ENCODE results near the gene HBB. TPM values are rescaled to one million over a fixed set of nuclear protein-coding genes. Genes with fewer than 3 reads are reported as not detected.

The HBB gene
- total and polyA plus RNA-seq, 2 donors (not counting 1 experiment from before 2014, with no cell fraction given): 0.22 TPM; not detected in 1

DNA sequence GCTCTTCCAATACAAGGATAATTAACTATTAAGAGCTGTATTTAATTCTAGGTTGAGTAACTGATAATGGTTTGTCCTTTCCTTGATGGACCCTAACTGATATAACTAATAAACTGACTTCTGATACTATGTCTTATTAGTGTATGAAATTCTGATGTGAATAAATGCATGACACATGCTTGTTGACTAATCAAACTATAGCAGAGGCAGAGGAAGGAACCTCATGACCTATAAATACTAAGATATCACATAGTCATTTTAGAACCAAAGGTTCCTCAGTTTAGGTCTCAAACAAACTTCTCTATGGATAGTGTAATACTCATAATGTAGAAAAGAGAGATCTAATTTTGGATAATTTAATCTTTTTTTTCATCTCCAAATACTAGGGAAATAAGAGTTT is 12.2 kb upstream of the HBB start:
- H3K9me3 ChIP-seq (ENCODE audit: control insufficient read depth, insufficient read depth, low read depth, low read length): no peaks in the 10 kb centered on the region
- no peak overlapping the region for H3K4me3 ChIP-seq (replicated peaks in 1 of 4; ENCODE audit: control extremely low read depth in 1 of 4, insufficient read depth in 1 of 4, low read depth in 3 of 4, low read length in 4 of 4)
- peaks cover 5% of the 10 kb centered on the region for H3K4me1 ChIP-seq (ENCODE audit: control insufficient read depth, extremely low read depth, insufficient read depth, low read length)
- no peak for DNase-seq (ENCODE audit: low read depth in 2 of 2)
- no peak overlapping the region for H3K27ac ChIP-seq (ENCODE audit: insufficient read depth, low read length)
- H4K20me1 ChIP-seq (ENCODE audit: control insufficient read depth, extremely low read depth, insufficient read depth, low read length): no peaks in the 10 kb centered on the region
- no peak overlapping the region for H2AFZ ChIP-seq (ENCODE audit: low read length)
- no peak overlapping the region for H3K9ac ChIP-seq (ENCODE audit: insufficient read depth, low read length)
- no peaks in the 10 kb centered on the region for H3K79me2 ChIP-seq (ENCODE audit: control insufficient read depth, insufficient read depth, low read length)
- no peaks in the 10 kb centered on the region for H3K36me3 ChIP-seq (ENCODE audit: control insufficient read depth, insufficient read depth, low read length)
- H3K27me3 ChIP-seq (ENCODE audit: control insufficient read depth, insufficient read depth, low read length): no peaks in the 10 kb centered on the region
- H3K4me2 ChIP-seq (ENCODE audit: extremely low read depth, insufficient read depth, low read length): no peak overlapping the region
- no peak for TF ChIP-seq EZH2 (IDR thresholded peaks at IDR 0.05; ENCODE audit: low read length, missing control alignments)
- TF ChIP-seq, protein P1, sequence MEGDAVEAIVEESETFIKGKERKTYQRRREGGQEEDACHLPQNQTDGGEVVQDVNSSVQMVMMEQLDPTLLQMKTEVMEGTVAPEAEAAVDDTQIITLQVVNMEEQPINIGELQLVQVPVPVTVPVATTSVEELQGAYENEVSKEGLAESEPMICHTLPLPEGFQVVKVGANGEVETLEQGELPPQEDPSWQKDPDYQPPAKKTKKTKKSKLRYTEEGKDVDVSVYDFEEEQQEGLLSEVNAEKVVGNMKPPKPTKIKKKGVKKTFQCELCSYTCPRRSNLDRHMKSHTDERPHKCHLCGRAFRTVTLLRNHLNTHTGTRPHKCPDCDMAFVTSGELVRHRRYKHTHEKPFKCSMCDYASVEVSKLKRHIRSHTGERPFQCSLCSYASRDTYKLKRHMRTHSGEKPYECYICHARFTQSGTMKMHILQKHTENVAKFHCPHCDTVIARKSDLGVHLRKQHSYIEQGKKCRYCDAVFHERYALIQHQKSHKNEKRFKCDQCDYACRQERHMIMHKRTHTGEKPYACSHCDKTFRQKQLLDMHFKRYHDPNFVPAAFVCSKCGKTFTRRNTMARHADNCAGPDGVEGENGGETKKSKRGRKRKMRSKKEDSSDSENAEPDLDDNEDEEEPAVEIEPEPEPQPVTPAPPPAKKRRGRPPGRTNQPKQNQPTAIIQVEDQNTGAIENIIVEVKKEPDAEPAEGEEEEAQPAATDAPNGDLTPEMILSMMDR (conservative IDR thresholded peaks at IDR 0.05 in 1 of 2, IDR thresholded peaks at IDR 0.05 in 1 of 2; ENCODE audit: low read depth in 1 of 2, low read length in 2 of 2): no peak

DNA sequence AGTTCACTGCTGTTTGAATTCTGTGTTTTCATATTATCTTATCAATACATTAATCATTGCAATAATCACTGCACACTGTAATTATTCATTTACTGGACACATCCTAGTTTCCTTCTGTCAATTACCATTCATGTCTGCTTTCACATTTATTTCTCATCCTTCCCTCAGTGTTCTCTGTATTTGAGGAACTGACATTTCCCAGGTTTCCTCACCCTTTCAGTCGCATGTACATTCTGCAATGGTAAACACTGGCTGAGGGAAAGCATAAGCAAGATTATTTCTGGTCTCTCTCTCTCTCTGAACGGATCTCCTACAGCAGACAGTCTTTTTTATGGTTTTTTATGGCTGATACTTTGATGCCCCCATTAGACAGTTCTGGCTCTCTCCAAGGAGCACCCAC is 11.6 kb upstream of the HBB start:
- Histone ChIP-seq H3K4me1 (ENCODE audit: control insufficient read depth, extremely low read depth, insufficient read depth, low read length) (peaks cover 9% of the 10 kb centered on the region), H3K9me3 (ENCODE audit: control insufficient read depth, insufficient read depth, low read depth, low read length) (no peaks in the 10 kb centered on the region)

DNA sequence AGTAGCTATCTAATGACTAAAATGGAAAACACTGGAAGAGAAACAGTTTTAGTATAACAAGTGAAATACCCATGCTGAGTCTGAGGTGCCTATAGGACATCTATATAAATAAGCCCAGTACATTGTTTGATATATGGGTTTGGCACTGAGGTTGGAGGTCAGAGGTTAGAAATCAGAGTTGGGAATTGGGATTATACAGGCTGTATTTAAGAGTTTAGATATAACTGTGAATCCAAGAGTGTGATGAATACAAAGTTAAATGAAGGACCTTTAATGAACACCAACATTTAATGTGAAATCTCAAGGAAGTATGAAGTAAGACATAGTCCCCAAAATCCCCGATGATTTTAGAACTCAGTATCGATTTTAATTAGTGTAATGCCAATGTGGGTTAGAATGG is 10.5 kb upstream of the HBB start:
- no peaks in the 10 kb centered on the region for H3K79me2 ChIP-seq (ENCODE audit: control insufficient read depth, insufficient read depth, low read length)
- H3K27me3 ChIP-seq (ENCODE audit: control insufficient read depth, insufficient read depth, low read length): no peaks in the 10 kb centered on the region
- H3K9me3 ChIP-seq (ENCODE audit: control insufficient read depth, insufficient read depth, low read depth, low read length): no peaks in the 10 kb centered on the region
- no peaks in the 10 kb centered on the region for H3K36me3 ChIP-seq (ENCODE audit: control insufficient read depth, insufficient read depth, low read length)
- H3K4me3 ChIP-seq (replicated peaks in 1 of 4; ENCODE audit: control extremely low read depth in 1 of 4, insufficient read depth in 1 of 4, low read depth in 3 of 4, low read length in 4 of 4): no peak overlapping the region
- DNase-seq (ENCODE audit: low read depth in 2 of 2): no peak
- H3K27ac ChIP-seq (ENCODE audit: insufficient read depth, low read length): no peak overlapping the region
- H3K9ac ChIP-seq (ENCODE audit: insufficient read depth, low read length): no peak overlapping the region
- H4K20me1 ChIP-seq (ENCODE audit: control insufficient read depth, extremely low read depth, insufficient read depth, low read length): no peaks in the 10 kb centered on the region
- no peak for TF ChIP-seq EZH2 (IDR thresholded peaks at IDR 0.05; ENCODE audit: low read length, missing control alignments)
- TF ChIP-seq, protein P1 (conservative IDR thresholded peaks at IDR 0.05 in 1 of 2, IDR thresholded peaks at IDR 0.05 in 1 of 2; ENCODE audit: low read depth in 1 of 2, low read length in 2 of 2): no peak
- no peak overlapping the region for H3K4me2 ChIP-seq (ENCODE audit: extremely low read depth, insufficient read depth, low read length)
- no peak overlapping the region for H2AFZ ChIP-seq (ENCODE audit: low read length)
- peaks cover 9% of the 10 kb centered on the region for H3K4me1 ChIP-seq (ENCODE audit: control insufficient read depth, extremely low read depth, insufficient read depth, low read length)

More for the DNA sequence above, 11.6 kb upstream of the HBB start:
- Histone ChIP-seq H3K4me3 (replicated peaks in 1 of 4; ENCODE audit: control extremely low read depth in 1 of 4, insufficient read depth in 1 of 4, low read depth in 3 of 4, low read length in 4 of 4) (no peak overlapping the region), H3K36me3 (ENCODE audit: control insufficient read depth, insufficient read depth, low read length) (no peaks in the 10 kb centered on the region), H3K9ac (ENCODE audit: insufficient read depth, low read length) (no peak overlapping the region), H2AFZ (ENCODE audit: low read length) (peak overlapping the region; percentile 39), H4K20me1 (ENCODE audit: control insufficient read depth, extremely low read depth, insufficient read depth, low read length) (no peaks in the 10 kb centered on the region), H3K4me2 (ENCODE audit: extremely low read depth, insufficient read depth, low read length) (no peak overlapping the region), H3K27ac (ENCODE audit: insufficient read depth, low read length) (no peak overlapping the region), H3K27me3 (ENCODE audit: control insufficient read depth, insufficient read depth, low read length) (no peaks in the 10 kb centered on the region), H3K79me2 (ENCODE audit: control insufficient read depth, insufficient read depth, low read length) (no peaks in the 10 kb centered on the region)
- no peak for TF ChIP-seq EZH2 (IDR thresholded peaks at IDR 0.05; ENCODE audit: low read length, missing control alignments)
- TF ChIP-seq, protein P1 (conservative IDR thresholded peaks at IDR 0.05 in 1 of 2, IDR thresholded peaks at IDR 0.05 in 1 of 2; ENCODE audit: low read depth in 1 of 2, low read length in 2 of 2): no peak
- DNase-seq (ENCODE audit: low read depth in 2 of 2): no peak

All from fibroblast of lung (primary cell).